Stimulated activated naive B cell treated with anti-CD40 and anti-IgM and Interleukin-4, amounts not matched to agents 10 μg/mL and 1 μg/mL and 100 μg/mL, for 72 hours (primary cell): ENCODE data around the gene WDR54.

Experiments used
- ATAC-seq, 2 donors: fragments of 150-1000 bp; cut with Tn5 transposase; replicated peaks; 2 replicates each; pipeline ENCODE4 v1.10.0; 2021; ENCODE audit warnings: moderate library complexity in 1 of 2
- DNase-seq: peaks from one replicate; pipeline ENCODE4 v3.0.0; 2021
- H3K27ac Mint-ChIP-seq: one replicate; pipeline ENCODE4 v1.8.0; 2022; ENCODE audit warnings: mild to moderate bottlenecking, mixed read lengths
- H3K27me3 Mint-ChIP-seq, 2 donors: one replicate each; pipeline ENCODE4 v1.8.0; 2022; ENCODE audit warnings: mixed read lengths in 2 of 2
- H3K36me3 Mint-ChIP-seq, 2 donors: one replicate each; pipeline ENCODE4 v1.8.0; 2022; ENCODE audit warnings: mixed read lengths in 2 of 2, mild to moderate bottlenecking in 1 of 2
- H3K4me1 Mint-ChIP-seq, 2 donors: one replicate each; pipeline ENCODE4 v1.8.0; 2022; ENCODE audit warnings: mixed read lengths in 2 of 2, mild to moderate bottlenecking in 1 of 2
- H3K4me3 Mint-ChIP-seq, 2 donors: one replicate each; pipeline ENCODE4 v1.8.0; 2022; ENCODE audit warnings: mild to moderate bottlenecking in 2 of 2, mixed read lengths in 2 of 2, moderate library complexity in 1 of 2
- H3K9me3 Mint-ChIP-seq, 2 donors: one replicate each; pipeline ENCODE4 v1.8.0; 2022; ENCODE audit warnings: mixed read lengths in 2 of 2, mild to moderate bottlenecking in 1 of 2

The WDR54 gene, protein sequence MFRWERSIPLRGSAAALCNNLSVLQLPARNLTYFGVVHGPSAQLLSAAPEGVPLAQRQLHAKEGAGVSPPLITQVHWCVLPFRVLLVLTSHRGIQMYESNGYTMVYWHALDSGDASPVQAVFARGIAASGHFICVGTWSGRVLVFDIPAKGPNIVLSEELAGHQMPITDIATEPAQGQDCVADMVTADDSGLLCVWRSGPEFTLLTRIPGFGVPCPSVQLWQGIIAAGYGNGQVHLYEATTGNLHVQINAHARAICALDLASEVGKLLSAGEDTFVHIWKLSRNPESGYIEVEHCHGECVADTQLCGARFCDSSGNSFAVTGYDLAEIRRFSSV

DNA sequence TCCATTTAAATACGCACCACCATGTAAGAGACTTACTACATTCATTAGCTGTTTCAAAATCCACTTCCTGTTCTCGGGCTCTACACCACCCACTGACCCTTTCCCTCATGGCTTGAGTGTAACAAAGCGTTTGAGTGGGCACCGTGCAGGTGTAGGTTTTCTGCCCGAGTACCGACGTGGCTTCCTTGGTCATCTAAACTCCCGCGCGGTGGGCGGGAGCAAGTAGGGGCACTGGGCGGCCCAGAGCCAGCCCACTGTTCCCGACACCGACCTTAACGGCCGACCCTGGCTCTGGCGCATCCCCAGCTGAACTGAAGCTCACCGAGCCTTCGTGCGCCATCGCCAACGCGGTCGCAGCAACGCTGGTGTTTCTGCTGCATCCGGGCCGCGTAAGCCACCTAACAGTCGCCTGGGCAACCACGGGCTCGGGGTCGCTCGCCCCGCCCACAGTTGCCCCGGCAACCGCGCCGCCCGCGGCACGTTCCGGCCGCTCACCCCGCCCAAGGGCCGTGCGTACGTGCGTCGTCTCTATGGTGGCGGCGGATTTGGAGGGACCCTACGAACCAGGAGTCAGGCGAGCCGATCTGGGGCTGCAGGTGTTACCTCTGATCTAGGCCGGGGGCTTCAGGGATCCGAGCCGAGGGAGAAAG is at the start of gene WDR54, which contains the start of gene C2orf81:
WDR54 (plus strand) TSS at position 510 of the 650 bp plus-strand sequence. CDS start 424 bp downstream, outside the sequence.
C2orf81 (minus strand) TSS at position 399 of the 650 bp plus-strand sequence; CDS start at position 340, 59 bp downstream.
- ATAC-seq (peak; percentile 91 to 94), DNase-seq (peak; percentile 95)
- peak within 1 kb of the TSS; percentile 95 for H3K27ac Mint-ChIP-seq
- H3K27me3 Mint-ChIP-seq = no peaks in the 10 kb centered on the region
- peaks cover 11 to 17% of the 10 kb centered on the region in 2 donors for H3K36me3 Mint-ChIP-seq
- H3K4me1 Mint-ChIP-seq = peaks cover 27 to 62% of the 10 kb centered on the region in 2 donors
- peak within 1 kb of the TSS; percentile 94 for H3K4me3 Mint-ChIP-seq
- H3K9me3 Mint-ChIP-seq = no peaks in the 10 kb centered on the region

DNA sequence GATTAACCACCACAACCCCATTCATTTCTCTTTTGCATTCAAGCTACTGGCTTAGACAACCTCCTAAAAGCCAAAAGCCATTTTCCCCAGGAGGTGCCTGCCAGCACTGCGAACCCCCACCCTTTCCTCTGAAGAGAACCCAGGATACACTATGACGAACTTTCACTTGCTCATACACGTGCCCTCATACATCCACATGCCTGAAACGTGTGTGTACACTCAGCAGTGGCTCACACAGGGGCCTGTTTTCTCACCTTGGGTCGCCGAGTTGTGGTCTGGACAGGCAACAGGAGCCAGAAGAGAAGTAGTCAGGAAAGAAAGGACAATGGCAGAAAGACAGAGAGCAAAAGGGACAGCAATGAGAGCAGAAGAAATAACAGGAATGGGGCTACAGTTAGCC is 48.9 kb upstream of the WDR54 start:
- H3K27ac Mint-ChIP-seq = no peak overlapping the region
- peaks cover 16% of the 10 kb centered on the region in 2 donors for H3K4me1 Mint-ChIP-seq
- H3K4me3 Mint-ChIP-seq = no peak overlapping the region
- DNase-seq (no peak), ATAC-seq (no peak)
- no peaks in the 10 kb centered on the region for H3K27me3 Mint-ChIP-seq
- no peaks in the 10 kb centered on the region for H3K9me3 Mint-ChIP-seq
- H3K36me3 Mint-ChIP-seq = peaks cover 46 to 81% of the 10 kb centered on the region in 2 donors

DNA sequence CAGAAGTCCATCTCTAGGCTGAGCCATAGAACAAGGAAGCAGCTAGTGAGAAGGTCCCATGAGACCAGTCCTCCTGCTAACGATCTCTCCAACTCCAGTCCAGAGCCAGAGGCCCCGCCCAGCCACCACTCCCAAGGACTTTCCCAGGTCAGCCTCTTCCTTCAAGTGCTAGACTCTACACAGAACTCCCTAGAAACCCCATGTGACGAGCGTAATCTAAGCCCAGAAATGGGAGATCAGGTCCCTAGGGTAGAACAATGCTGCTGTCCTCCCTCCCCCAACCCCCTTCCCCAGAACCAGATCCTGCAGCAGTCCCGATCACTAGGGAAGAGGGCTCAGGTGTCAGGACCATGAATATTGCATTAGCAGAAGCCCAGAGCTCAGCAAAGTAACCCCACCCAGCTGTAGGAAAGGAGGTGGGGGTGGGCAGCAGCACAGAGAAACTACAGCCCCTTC is 48.3 kb upstream of the WDR54 start:
- ATAC-seq (no peak), DNase-seq (no peak)
- no peak overlapping the region for H3K4me3 Mint-ChIP-seq
- H3K27me3 Mint-ChIP-seq = no peaks in the 10 kb centered on the region
- peaks cover 45 to 80% of the 10 kb centered on the region in 2 donors for H3K36me3 Mint-ChIP-seq
- peaks cover 16% of the 10 kb centered on the region in 2 donors for H3K4me1 Mint-ChIP-seq
- H3K9me3 Mint-ChIP-seq = no peaks in the 10 kb centered on the region
- no peak overlapping the region for H3K27ac Mint-ChIP-seq

DNA sequence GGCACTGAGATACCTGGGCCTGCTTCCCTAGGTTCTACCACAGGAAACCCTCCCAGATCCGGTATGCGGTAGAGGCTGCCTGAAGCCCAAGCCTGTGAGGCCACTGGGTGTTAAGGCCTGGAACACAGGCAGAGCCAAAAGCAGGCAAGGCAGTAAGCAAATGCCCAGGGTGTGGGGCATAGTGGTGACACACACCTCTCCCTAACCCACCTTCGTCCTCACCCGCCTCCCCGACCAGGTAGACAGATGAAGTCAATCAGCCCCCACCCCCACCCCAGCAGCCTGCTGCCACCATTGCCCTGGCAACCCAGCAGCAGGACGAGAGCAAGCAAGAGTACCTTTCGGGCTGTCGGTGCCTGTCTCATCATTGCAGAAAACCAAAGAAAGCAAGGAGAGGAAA is 47.5 kb upstream of the WDR54 start:
- no peak for DNase-seq
- Mint-ChIP-seq H3K27me3 (no peaks in the 10 kb centered on the region), H3K4me1 (peaks cover 21 to 22% of the 10 kb centered on the region in 2 donors), H3K36me3 (peaks cover 43 to 78% of the 10 kb centered on the region in 2 donors), H3K9me3 (no peaks in the 10 kb centered on the region), H3K27ac (no peak overlapping the region), H3K4me3 (no peak overlapping the region)
- ATAC-seq = no peak

DNA sequence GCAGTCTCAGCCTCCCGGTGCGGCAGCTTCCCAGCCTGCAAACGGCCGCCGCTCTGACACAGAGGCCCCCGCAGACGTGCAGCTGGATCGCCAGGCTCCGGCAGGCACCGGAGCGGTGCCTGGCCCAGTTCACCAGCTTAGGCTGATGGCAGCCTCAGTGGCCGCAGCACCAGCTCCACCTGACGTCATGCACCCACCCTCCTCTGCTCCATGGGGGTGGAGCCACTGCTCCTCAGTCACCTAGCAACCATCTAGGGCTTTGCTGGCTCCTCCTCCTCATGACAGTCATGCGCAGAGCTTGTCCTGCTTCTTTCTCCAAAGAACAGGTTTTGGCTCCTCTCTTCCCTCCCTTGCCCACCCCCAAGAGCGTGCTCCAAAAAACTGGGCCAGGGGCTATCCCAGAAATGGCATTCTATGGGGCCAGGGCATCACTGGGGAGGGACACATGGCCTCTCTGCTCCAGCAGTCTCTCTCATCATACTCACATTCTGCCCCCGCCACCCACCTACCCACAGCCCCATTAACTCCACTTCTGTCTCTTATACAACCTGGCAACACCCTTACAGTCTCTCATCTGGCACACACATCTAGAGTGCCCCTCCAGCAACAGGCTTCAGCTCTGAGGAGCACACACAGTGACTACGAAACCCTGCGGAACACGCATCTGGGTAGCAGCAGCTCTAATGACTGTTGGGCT is 46.9 kb upstream of the WDR54 start:
- Mint-ChIP-seq H3K4me3 (no peak overlapping the region), H3K4me1 (peaks cover 21 to 25% of the 10 kb centered on the region in 2 donors), H3K27ac (no peak overlapping the region), H3K9me3 (no peaks in the 10 kb centered on the region), H3K27me3 (no peaks in the 10 kb centered on the region), H3K36me3 (peaks cover 39 to 73% of the 10 kb centered on the region in 2 donors)
- ATAC-seq = no peak
- no peak for DNase-seq

DNA sequence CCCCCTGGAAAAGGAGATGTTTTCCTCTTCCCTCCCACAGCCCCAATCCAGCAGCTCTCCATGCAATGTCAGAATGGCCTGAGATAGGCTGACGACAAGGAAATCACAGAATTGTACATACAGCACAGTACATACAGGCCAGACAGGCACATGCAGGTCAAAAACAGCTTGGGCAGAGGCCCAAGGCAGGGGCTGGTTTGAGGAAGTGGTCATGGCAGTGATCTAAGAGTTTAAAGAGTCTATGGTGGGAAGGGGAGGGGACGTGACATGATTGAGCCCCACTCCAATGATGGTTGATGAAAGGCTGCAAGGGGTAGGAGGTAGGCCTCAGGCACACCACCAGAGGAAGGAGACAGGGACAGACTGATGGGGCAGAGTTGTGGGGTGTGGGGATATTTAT is 45.7 kb upstream of the WDR54 start:
- no peak for DNase-seq

DNA sequence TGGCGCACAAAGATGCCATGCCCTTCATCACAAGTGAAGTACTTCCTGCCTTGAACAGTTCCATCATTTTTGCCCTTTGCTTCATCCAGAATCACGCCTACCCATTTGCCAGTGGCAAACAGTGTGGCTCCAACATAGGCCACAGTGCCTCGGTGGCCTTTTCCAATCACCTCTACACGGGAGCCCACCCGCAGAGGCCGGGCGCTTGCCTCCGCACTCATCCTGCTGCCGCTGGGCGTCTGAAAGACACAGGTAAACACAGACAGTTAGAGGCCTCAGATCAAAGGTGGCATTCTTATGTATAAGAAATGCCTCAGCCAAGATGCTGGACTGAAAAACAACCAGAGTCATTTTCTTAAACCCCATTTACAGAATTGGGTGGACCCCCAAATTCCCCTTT is 43.5 kb upstream of the WDR54 start:
- H3K4me1 Mint-ChIP-seq = peaks cover 28 to 41% of the 10 kb centered on the region in 2 donors
- ATAC-seq (no peak), DNase-seq (no peak)

More for the DNA sequence above, 45.7 kb upstream of the WDR54 start:
- ATAC-seq = no peak
- Mint-ChIP-seq H3K4me1 (peaks cover 29 to 36% of the 10 kb centered on the region in 2 donors), H3K27ac (no peak overlapping the region), H3K36me3 (peaks cover 34 to 61% of the 10 kb centered on the region in 2 donors), H3K9me3 (no peaks in the 10 kb centered on the region), H3K27me3 (no peaks in the 10 kb centered on the region), H3K4me3 (no peak overlapping the region)

DNA sequence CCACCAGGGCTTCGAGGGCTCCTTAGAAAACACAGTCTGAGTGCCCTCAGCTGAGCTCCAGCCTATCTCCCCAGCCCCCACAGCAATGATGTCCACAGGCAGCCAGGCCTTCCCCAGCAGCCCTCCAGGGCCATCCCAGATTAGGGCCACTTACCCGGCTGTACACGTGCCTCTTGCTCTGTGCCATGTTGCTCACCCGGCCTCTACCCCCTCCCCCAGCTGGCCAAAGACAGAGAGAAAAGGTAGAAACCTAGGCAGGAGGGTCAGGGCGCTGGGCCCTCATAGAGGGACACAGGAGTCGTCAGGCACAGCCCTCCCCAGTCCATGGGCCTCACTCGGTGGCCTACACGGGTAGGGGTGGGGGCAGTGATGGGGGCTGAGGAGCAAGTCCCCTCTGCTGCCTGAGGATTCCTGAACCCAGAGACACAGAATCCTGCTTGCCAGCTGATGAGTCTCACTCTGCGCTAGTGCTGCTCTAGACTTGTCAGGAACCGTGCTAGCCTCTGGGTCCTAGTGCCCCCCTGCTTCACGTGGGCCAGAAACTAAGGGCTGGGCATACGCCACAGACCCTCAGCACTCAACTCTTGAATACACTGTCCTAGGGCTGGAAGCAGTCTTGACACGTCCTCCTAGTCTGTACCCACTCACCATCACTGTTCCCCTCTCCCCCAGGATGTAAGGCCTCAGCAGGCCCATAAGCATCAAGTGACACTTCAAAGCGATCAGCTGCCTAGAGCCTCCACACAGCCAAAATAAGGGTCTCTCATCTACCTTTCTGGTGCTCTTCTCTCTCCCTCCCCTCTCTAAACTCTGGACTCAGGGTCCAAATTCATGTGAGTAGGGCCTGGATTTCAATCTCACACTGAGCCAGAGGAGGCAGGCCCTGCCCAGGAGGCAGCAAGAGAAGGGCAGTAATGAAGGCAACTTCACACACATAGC is 41.4 kb upstream of the WDR54 start, which contains the start of gene DCTN1:
DCTN1 (minus strand) TSS at position 461 of the 939 bp plus-strand sequence; CDS start at position 187, 274 bp downstream.
- H3K27me3 Mint-ChIP-seq = no peaks in the 10 kb centered on the region
- H3K36me3 Mint-ChIP-seq = peaks cover 22 to 44% of the 10 kb centered on the region in 2 donors
- peaks cover 25 to 41% of the 10 kb centered on the region in 2 donors for H3K4me1 Mint-ChIP-seq
- DNase-seq (no peak), ATAC-seq (peak; percentile 71 to 72)
- peak within 1 kb of the TSS; percentile 18 to 46 for H3K4me3 Mint-ChIP-seq
- H3K9me3 Mint-ChIP-seq = no peaks in the 10 kb centered on the region
- peak within 1 kb of the TSS; percentile 76 for H3K27ac Mint-ChIP-seq

More for the DNA sequence above, 43.5 kb upstream of the WDR54 start:
- Mint-ChIP-seq H3K4me3 (no peak overlapping the region), H3K36me3 (peaks cover 21 to 47% of the 10 kb centered on the region in 2 donors), H3K27me3 (no peaks in the 10 kb centered on the region), H3K27ac (no peak overlapping the region), H3K9me3 (no peaks in the 10 kb centered on the region)

DNA sequence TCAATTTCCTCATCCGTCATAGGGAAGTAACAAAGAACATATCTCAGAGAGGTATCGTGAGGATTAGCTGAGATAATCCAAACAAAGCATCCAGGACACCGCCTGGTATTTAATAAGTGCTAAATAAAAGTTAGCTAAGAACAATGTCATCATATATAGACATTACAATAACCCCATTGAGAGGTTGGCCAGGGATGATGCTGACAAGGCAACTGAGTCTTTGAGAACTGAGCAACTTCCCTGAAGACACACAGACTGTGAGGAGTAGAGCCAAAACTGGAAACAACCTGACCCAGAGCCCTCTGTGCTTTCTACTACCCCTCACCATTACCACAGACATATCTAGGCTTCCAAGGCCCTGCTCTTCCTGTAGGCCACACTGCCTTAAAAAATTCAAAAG is 39.8 kb upstream of the WDR54 start:
- H3K27me3 Mint-ChIP-seq = no peaks in the 10 kb centered on the region
- ATAC-seq (no peak), DNase-seq (no peak)
- no peak overlapping the region for H3K27ac Mint-ChIP-seq
- H3K9me3 Mint-ChIP-seq = no peaks in the 10 kb centered on the region
- H3K4me1 Mint-ChIP-seq = peaks cover 19 to 33% of the 10 kb centered on the region in 2 donors
- H3K36me3 Mint-ChIP-seq = peaks cover 15 to 31% of the 10 kb centered on the region in 2 donors
- no peak overlapping the region for H3K4me3 Mint-ChIP-seq

DNA sequence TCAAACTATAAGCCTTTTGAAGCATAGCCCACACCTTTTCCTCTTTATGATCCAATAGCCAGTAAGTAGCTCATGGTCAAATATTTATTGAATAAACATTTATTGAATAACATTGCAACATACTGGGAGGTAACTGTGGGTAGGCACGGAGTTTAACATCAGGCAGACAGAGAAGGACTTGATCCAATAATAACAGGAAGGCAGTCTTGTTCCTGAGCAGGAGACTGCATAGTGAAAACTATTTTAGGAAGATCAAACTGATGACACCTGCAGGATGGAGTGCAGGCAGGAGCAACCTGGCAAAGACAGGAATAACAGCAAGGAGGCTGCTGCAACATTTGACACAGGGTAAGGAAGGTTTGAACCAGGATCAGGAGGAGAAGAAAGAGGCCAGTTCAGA is 38.3 kb upstream of the WDR54 start:
- Mint-ChIP-seq H3K4me1 (peaks cover 19 to 33% of the 10 kb centered on the region in 2 donors), H3K27ac (no peak overlapping the region), H3K4me3 (no peak overlapping the region), H3K36me3 (peaks cover 11 to 18% of the 10 kb centered on the region in 2 donors), H3K9me3 (no peaks in the 10 kb centered on the region), H3K27me3 (no peaks in the 10 kb centered on the region)
- no peak for ATAC-seq
- no peak for DNase-seq

DNA sequence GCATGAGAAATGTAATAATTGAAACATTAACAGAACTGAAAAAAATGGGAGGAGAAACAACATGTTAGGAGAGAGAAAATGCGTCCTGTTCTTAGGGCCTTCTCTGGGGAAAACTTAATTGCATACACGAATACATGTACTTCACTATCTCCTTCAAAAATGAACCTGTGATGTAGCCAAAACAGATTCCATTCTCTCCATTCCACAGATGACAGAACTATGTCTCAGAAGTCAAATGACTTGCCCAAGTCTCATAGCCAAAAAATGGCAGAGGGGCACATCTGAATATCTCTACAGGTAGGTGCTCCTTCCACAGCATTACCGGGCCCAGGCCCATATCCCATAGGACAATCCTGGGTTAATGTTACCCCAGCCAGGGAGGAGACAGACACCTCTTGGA is 37.5 kb upstream of the WDR54 start:
- no peak for DNase-seq
- no peaks in the 10 kb centered on the region for H3K27me3 Mint-ChIP-seq
- no peak overlapping the region for H3K4me3 Mint-ChIP-seq
- H3K9me3 Mint-ChIP-seq = no peaks in the 10 kb centered on the region
- no peak for ATAC-seq
- H3K4me1 Mint-ChIP-seq = peaks cover 14 to 26% of the 10 kb centered on the region in 2 donors
- no peak overlapping the region for H3K27ac Mint-ChIP-seq
- H3K36me3 Mint-ChIP-seq = peaks cover 7 to 11% of the 10 kb centered on the region in 2 donors

DNA sequence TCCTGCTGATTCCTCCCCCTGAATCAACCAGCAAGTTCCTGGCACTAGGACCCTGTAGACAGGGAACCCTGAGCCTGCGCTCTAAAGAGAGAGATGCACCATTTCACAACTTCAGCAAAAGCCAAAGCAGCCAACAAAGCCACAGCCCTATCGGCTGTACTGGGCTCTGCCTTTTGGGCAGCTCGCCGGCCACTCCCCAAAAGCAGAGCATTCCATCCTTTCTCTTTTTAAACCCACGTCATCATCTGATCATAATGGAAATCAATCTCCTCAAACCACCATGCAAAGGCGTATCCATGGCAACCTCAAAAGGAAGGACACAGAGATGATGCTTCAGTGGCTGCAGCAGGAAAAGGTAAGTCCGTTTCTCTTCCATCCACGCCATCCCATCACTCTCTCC is 36.1 kb upstream of the WDR54 start:
- no peak overlapping the region for H3K27ac Mint-ChIP-seq
- DNase-seq (no peak), ATAC-seq (no peak)
- H3K9me3 Mint-ChIP-seq = no peaks in the 10 kb centered on the region
- H3K27me3 Mint-ChIP-seq = no peaks in the 10 kb centered on the region
- H3K4me3 Mint-ChIP-seq = no peak overlapping the region
- peaks cover 6 to 11% of the 10 kb centered on the region in 2 donors for H3K36me3 Mint-ChIP-seq
- peaks cover 9 to 16% of the 10 kb centered on the region in 2 donors for H3K4me1 Mint-ChIP-seq

DNA sequence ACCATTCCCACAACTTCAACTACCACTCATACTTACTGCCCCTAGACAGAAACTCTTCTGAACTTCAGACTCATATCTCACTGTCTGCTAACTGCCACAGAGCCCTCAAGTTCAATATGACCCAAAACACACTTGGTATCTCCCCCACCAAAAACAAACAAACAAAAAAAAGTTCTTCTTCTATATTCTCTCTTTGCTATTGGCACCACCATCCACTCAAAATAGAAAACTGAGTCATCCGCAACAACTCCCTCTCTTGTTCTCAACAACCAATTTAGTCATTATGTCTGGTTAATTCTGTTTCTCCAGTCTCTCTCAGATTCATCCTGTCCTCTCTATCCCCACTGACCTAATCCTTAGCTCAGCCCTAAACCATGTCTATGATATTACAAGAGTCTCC is 34.2 kb upstream of the WDR54 start:
- ATAC-seq (no peak), DNase-seq (no peak)
- Mint-ChIP-seq H3K36me3 (peaks cover 4 to 7% of the 10 kb centered on the region in 2 donors), H3K27me3 (no peaks in the 10 kb centered on the region), H3K4me3 (no peak overlapping the region), H3K9me3 (no peaks in the 10 kb centered on the region), H3K27ac (no peak overlapping the region), H3K4me1 (peaks cover 0 to 3% of the 10 kb centered on the region in 2 donors)
